HEK293 (cell line): ENCODE measurements around the gene SH3RF3.

ENCODE experiments used
- CTCF ChIA-PET: fragments of 350-600 bp; formaldehyde crosslinking; extraction: SDS; loops from one replicate; lab custom pipeline; 2021; ENCODE audit warnings: antibody characterized with exemption; lab: Yijun Ruan, JAX
- POLR2A ChIA-PET: fragments of 300-600 bp; formaldehyde crosslinking; extraction: SDS; loops from one replicate; lab custom pipeline; 2020; ENCODE audit warnings: antibody characterized with exemption, inconsistent platforms; lab: Yijun Ruan, JAX
- H3K27ac ChIP-seq: fragments of 200-500 bp; sonication (Bioruptor generic); 2 replicates; pipeline ENCODE4 v1.5.1; 2014; ENCODE audit warnings: low read depth, low read length, control low read depth, inconsistent platforms; ENCODE audit errors: extremely low read depth
- H3K36me3 ChIP-seq, 2 experiments: fragments of 200-500 bp in 1 of 2; sonication (Bioruptor generic) in 1 of 2; 1 replicate in 1 of 2; 2 replicates in 1 of 2; pipeline ENCODE4 v1.5.1; 2014 to 2017; ENCODE audit warnings: inconsistent platforms in 2 of 2, low read length in 2 of 2; ENCODE audit not compliant: control insufficient read depth in 2 of 2, insufficient read depth in 1 of 2
- H3K4me1 ChIP-seq: fragments of 200-500 bp; sonication (Bioruptor generic); 2 replicates; pipeline ENCODE4 v1.5.1; 2014; ENCODE audit warnings: mild to moderate bottlenecking, low read length, inconsistent platforms; ENCODE audit not compliant: control insufficient read depth, insufficient read depth
- H3K4me3 ChIP-seq: 2 replicates; pipeline ENCODE4 v1.5.1; 2011; ENCODE audit warnings: low read depth, mild to moderate bottlenecking, control low read depth, low read length, moderate library complexity
- H3K9me3 ChIP-seq: fragments of 200-500 bp; sonication (Bioruptor generic); 2 replicates; pipeline ENCODE4 v1.5.1; 2014; ENCODE audit warnings: low read depth, low read length, inconsistent platforms; ENCODE audit not compliant: control insufficient read depth, insufficient read depth
- FEZF1 ChIP-seq: fragments of 450-650 bp; formaldehyde crosslinking; IDR thresholded peaks from 2 replicates; pipeline ENCODE4 v1.5.1; 2016; ENCODE audit warnings: missing biosample characterization, missing genetic modification characterization
- PRDM1 ChIP-seq: fragments of 450-650 bp; formaldehyde crosslinking; IDR thresholded peaks from 2 replicates; pipeline ENCODE4; 2016; ENCODE audit warnings: missing biosample characterization, missing genetic modification characterization
- SP2 ChIP-seq: fragments of 450-650 bp; formaldehyde crosslinking; IDR thresholded peaks from 2 replicates; pipeline ENCODE4 v1.5.1; 2016; ENCODE audit warnings: missing biosample characterization, missing genetic modification characterization
- SP7 ChIP-seq: fragments of 450-650 bp; formaldehyde crosslinking; IDR thresholded peaks from 2 replicates; pipeline ENCODE4 v1.5.1; 2016; ENCODE audit warnings: missing biosample characterization, missing genetic modification characterization
- TRIM28 ChIP-seq: IDR thresholded peaks from 2 replicates; pipeline ENCODE4 v1.6.1; 2011; ENCODE audit warnings: low read length, control low read depth, borderline replicate concordance
- ZNF138 ChIP-seq: fragments of 450-650 bp; formaldehyde crosslinking; IDR thresholded peaks from 2 replicates; pipeline ENCODE4 v1.5.1; 2016; ENCODE audit warnings: missing biosample characterization, missing genetic modification characterization, borderline replicate concordance
- ZNF184 ChIP-seq: fragments of 450-650 bp; IDR thresholded peaks from 2 replicates; pipeline ENCODE4 v1.5.1; 2018; ENCODE audit warnings: missing biosample characterization, mild to moderate bottlenecking, missing genetic modification characterization
- ZNF214 ChIP-seq: fragments of 450-650 bp; formaldehyde crosslinking; IDR thresholded peaks from 2 replicates; pipeline ENCODE4 v1.5.1; 2017; ENCODE audit warnings: missing biosample characterization, mild to moderate bottlenecking, missing genetic modification characterization, borderline replicate concordance
- ZNF366 ChIP-seq: fragments of 450-650 bp; formaldehyde crosslinking; conservative IDR thresholded peaks from 2 replicates; pipeline ENCODE4 v1.5.1; 2016; ENCODE audit warnings: missing biosample characterization, missing genetic modification characterization
- ZNF404 ChIP-seq: fragments of 450-650 bp; formaldehyde crosslinking; IDR thresholded peaks from 2 replicates; pipeline ENCODE4 v1.5.1; 2017; ENCODE audit warnings: missing biosample characterization, missing genetic modification characterization
- ZNF433 ChIP-seq: fragments of 450-650 bp; formaldehyde crosslinking; IDR thresholded peaks from 2 replicates; pipeline ENCODE4 v1.5.1; 2016; ENCODE audit warnings: missing biosample characterization, missing genetic modification characterization, low read depth
- ZNF48 ChIP-seq: fragments of 450-650 bp; formaldehyde crosslinking; IDR thresholded peaks from 2 replicates; pipeline ENCODE4 v1.5.1; 2016; ENCODE audit warnings: missing biosample characterization, missing genetic modification characterization
- ZNF571 ChIP-seq: fragments of 450-650 bp; formaldehyde crosslinking; IDR thresholded peaks from 2 replicates; pipeline ENCODE4 v1.5.0; 2017; ENCODE audit warnings: missing biosample characterization, missing genetic modification characterization
- ZNF624 ChIP-seq: fragments of 450-650 bp; formaldehyde crosslinking; IDR thresholded peaks from 2 replicates; pipeline ENCODE4 v1.5.1; 2017; ENCODE audit warnings: missing biosample characterization, missing genetic modification characterization
- ZNF629 ChIP-seq: fragments of 450-650 bp; formaldehyde crosslinking; IDR thresholded peaks from 2 replicates; pipeline ENCODE4 v1.5.1; 2017; ENCODE audit warnings: missing biosample characterization, missing genetic modification characterization
- ZSCAN4 ChIP-seq: fragments of 450-650 bp; formaldehyde crosslinking; IDR thresholded peaks from 2 replicates; pipeline ENCODE4 v1.5.1; 2017; ENCODE audit warnings: missing biosample characterization, missing genetic modification characterization
- ZXDB ChIP-seq: fragments of 450-650 bp; formaldehyde crosslinking; IDR thresholded peaks from 2 replicates; pipeline ENCODE4 v1.5.1; 2016; ENCODE audit warnings: missing biosample characterization, missing genetic modification characterization
- TF ChIP-seq, protein P1 (sequence below): fragments of 450-650 bp; formaldehyde crosslinking; IDR thresholded peaks from 2 replicates; pipeline ENCODE4 v1.5.1; 2016; ENCODE audit warnings: missing biosample characterization, missing genetic modification characterization
- TF ChIP-seq, protein P2 (sequence below): fragments of 450-650 bp; formaldehyde crosslinking; IDR thresholded peaks from 2 replicates; pipeline ENCODE4 v1.5.1; 2016; ENCODE audit warnings: missing biosample characterization, missing genetic modification characterization, borderline replicate concordance
- TF ChIP-seq, protein P3 (sequence below): fragments of 450-650 bp; formaldehyde crosslinking; conservative IDR thresholded peaks from 2 replicates; pipeline ENCODE4 v1.5.1; 2016; ENCODE audit warnings: low read depth, missing biosample characterization, missing genetic modification characterization
- TF ChIP-seq, protein P4 (sequence below): fragments of 450-650 bp; formaldehyde crosslinking; IDR thresholded peaks from 2 replicates; pipeline ENCODE4 v1.5.1; 2016; ENCODE audit warnings: missing biosample characterization, missing genetic modification characterization, borderline replicate concordance

Gene SH3RF3

DNA sequence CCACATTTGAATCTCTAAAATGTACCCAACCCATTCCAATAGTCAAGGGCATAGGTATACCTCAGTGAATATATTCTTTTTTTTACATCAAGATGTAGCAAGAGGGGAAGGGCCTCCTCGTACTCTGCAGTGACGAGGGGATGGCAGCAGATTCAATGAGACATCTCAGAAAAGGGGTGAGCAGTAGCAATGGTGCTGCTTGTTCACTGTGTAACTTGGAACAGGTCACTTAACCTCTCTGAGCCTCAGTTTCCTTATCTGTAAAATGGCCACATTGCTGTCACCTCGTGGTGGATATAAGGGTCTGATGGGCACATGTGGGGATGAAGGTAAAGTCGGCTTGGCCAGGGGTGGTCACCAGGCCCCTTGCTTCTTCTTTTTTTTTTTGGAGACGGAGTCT is 263.1 kb downstream of the SH3RF3 start (continued):
- TF ChIP-seq, protein P1, sequence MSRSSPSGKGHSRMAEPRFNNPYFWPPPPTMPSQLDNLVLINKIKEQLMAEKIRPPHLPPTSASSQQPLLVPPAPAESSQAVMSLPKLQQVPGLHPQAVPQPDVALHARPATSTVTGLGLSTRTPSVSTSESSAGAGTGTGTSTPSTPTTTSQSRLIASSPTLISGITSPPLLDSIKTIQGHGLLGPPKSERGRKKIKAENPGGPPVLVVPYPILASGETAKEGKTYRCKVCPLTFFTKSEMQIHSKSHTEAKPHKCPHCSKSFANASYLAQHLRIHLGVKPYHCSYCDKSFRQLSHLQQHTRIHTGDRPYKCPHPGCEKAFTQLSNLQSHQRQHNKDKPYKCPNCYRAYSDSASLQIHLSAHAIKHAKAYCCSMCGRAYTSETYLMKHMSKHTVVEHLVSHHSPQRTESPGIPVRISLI (tag by site-specific recombination): no peak
- TF ChIP-seq, protein P2, sequence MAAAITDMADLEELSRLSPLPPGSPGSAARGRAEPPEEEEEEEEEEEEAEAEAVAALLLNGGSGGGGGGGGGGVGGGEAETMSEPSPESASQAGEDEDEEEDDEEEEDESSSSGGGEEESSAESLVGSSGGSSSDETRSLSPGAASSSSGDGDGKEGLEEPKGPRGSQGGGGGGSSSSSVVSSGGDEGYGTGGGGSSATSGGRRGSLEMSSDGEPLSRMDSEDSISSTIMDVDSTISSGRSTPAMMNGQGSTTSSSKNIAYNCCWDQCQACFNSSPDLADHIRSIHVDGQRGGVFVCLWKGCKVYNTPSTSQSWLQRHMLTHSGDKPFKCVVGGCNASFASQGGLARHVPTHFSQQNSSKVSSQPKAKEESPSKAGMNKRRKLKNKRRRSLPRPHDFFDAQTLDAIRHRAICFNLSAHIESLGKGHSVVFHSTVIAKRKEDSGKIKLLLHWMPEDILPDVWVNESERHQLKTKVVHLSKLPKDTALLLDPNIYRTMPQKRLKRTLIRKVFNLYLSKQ (tag by site-specific recombination): no peak
- TF ChIP-seq ZSCAN4 (tag by site-specific recombination) (no peak), PRDM1 (tag by site-specific recombination) (no peak), SP7 (tag by site-specific recombination) (no peak), ZNF214 (tag by site-specific recombination) (no peak), ZNF184 (tag by site-specific recombination) (no peak), ZNF624 (tag by site-specific recombination) (no peak), ZNF629 (tag by site-specific recombination) (no peak)
- TF ChIP-seq, protein P3, sequence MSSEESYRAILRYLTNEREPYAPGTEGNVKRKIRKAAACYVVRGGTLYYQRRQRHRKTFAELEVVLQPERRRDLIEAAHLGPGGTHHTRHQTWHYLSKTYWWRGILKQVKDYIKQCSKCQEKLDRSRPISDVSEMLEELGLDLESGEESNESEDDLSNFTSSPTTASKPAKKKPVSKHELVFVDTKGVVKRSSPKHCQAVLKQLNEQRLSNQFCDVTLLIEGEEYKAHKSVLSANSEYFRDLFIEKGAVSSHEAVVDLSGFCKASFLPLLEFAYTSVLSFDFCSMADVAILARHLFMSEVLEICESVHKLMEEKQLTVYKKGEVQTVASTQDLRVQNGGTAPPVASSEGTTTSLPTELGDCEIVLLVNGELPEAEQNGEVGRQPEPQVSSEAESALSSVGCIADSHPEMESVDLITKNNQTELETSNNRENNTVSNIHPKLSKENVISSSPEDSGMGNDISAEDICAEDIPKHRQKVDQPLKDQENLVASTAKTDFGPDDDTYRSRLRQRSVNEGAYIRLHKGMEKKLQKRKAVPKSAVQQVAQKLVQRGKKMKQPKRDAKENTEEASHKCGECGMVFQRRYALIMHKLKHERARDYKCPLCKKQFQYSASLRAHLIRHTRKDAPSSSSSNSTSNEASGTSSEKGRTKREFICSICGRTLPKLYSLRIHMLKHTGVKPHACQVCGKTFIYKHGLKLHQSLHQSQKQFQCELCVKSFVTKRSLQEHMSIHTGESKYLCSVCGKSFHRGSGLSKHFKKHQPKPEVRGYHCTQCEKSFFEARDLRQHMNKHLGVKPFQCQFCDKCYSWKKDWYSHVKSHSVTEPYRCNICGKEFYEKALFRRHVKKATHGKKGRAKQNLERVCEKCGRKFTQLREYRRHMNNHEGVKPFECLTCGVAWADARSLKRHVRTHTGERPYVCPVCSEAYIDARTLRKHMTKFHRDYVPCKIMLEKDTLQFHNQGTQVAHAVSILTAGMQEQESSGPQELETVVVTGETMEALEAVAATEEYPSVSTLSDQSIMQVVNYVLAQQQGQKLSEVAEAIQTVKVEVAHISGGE (tag by site-specific recombination): no peak

GRCh38 chr2:109392816-109393661 is 264.0 kb downstream of the SH3RF3 start:
- no peaks in the 10 kb centered on the region for H3K9me3 ChIP-seq
- ChIA-PET CTCF (no interaction called here), POLR2A (no interaction called here)
- H3K27ac ChIP-seq: no peak overlapping the region
- H3K4me1 ChIP-seq: no peaks in the 10 kb centered on the region
- no peaks in the 10 kb centered on the region for H3K36me3 ChIP-seq
- no peak overlapping the region for H3K4me3 ChIP-seq
- TF ChIP-seq ZNF366 (tag by site-specific recombination): no peak
- TF ChIP-seq, protein P4, sequence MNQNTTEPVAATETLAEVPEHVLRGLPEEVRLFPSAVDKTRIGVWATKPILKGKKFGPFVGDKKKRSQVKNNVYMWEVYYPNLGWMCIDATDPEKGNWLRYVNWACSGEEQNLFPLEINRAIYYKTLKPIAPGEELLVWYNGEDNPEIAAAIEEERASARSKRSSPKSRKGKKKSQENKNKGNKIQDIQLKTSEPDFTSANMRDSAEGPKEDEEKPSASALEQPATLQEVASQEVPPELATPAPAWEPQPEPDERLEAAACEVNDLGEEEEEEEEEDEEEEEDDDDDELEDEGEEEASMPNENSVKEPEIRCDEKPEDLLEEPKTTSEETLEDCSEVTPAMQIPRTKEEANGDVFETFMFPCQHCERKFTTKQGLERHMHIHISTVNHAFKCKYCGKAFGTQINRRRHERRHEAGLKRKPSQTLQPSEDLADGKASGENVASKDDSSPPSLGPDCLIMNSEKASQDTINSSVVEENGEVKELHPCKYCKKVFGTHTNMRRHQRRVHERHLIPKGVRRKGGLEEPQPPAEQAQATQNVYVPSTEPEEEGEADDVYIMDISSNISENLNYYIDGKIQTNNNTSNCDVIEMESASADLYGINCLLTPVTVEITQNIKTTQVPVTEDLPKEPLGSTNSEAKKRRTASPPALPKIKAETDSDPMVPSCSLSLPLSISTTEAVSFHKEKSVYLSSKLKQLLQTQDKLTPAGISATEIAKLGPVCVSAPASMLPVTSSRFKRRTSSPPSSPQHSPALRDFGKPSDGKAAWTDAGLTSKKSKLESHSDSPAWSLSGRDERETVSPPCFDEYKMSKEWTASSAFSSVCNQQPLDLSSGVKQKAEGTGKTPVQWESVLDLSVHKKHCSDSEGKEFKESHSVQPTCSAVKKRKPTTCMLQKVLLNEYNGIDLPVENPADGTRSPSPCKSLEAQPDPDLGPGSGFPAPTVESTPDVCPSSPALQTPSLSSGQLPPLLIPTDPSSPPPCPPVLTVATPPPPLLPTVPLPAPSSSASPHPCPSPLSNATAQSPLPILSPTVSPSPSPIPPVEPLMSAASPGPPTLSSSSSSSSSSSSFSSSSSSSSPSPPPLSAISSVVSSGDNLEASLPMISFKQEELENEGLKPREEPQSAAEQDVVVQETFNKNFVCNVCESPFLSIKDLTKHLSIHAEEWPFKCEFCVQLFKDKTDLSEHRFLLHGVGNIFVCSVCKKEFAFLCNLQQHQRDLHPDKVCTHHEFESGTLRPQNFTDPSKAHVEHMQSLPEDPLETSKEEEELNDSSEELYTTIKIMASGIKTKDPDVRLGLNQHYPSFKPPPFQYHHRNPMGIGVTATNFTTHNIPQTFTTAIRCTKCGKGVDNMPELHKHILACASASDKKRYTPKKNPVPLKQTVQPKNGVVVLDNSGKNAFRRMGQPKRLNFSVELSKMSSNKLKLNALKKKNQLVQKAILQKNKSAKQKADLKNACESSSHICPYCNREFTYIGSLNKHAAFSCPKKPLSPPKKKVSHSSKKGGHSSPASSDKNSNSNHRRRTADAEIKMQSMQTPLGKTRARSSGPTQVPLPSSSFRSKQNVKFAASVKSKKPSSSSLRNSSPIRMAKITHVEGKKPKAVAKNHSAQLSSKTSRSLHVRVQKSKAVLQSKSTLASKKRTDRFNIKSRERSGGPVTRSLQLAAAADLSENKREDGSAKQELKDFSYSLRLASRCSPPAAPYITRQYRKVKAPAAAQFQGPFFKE (tag by site-specific recombination): no peak
- no peak for TF ChIP-seq ZNF48 (tag by site-specific recombination)
- no peak for TF ChIP-seq SP2 (tag by site-specific recombination)
- no peak for TF ChIP-seq ZNF571 (tag by site-specific recombination)
- no peak for TF ChIP-seq ZNF138
- TF ChIP-seq TRIM28: no peak
- no peak for TF ChIP-seq ZNF433 (tag by site-specific recombination)
- TF ChIP-seq FEZF1 (tag by site-specific recombination): no peak
- TF ChIP-seq ZXDB: no peak
- TF ChIP-seq ZNF404 (tag by site-specific recombination): no peak
